K562 (cell line): ENCODE measurements around the gene DDT. TPM values are rescaled to one million over a fixed set of nuclear protein-coding genes. Genes with fewer than 3 reads are reported as not detected.

Experiments used
- ATAC-seq: fragments of 200-7000 bp; cut with Tn5 transposase; 3 replicates; pipeline ENCODE4 v1.9.1; 2020; ENCODE audit warnings: moderate library complexity
- BruUV-seq: library from RNA; stranded (reverse); fragments of 400-500 nt; replicated peaks from 2 replicates; lab custom pipeline; 2021; lab: Mats Ljungman, UMichigan
- CTCF ChIA-PET: fragments of 300-600 bp; formaldehyde crosslinking; extraction: SDS; loops from one replicate; lab custom pipeline; 2021; ENCODE audit warnings: low intra/inter-chr PET ratio; lab: Yijun Ruan, JAX
- POLR2A ChIA-PET: fragments of 300-600, 350-650 bp; sonication (Branson Sonifier 250); formaldehyde crosslinking; extraction: SDS; loops from one replicate; lab custom pipeline; 2021; ENCODE audit warnings: antibody characterized with exemption, inconsistent platforms; lab: Yijun Ruan, JAX
- DNase-seq, 4 experiments: peaks; one replicate each; pipeline versions ENCODE4 v3.0.0 to v3.0.0-alpha.2; 2011 to 2018; ENCODE audit warnings: low spot score in 3 of 4, mixed read lengths in 3 of 4; ENCODE audit errors: extremely low read depth in 1 of 4
- FAIRE-seq: peaks from 2 replicates; lab custom pipeline; 2011; peaks lifted over from hg19 to GRCh38; lab: Jason Lieb, UNC
- H2AFZ ChIP-seq: 2 replicates; pipeline ENCODE4 v1.6.0; 2011; ENCODE audit warnings: low read depth, low read length, control low read depth, inconsistent platforms
- H3K27ac ChIP-seq: fragments of 200-600 bp; 3 replicates; pipeline ENCODE4 v1.8.0; 2011; ENCODE audit warnings: low read depth, mild to moderate bottlenecking, control low read depth, inconsistent platforms, low read length, moderate library complexity, mixed read lengths; ENCODE audit errors: extremely low read depth
- H3K27me3 ChIP-seq, 2 experiments: fragments of 300-600 bp in 1 of 2; 2 replicates in 1 of 2; 3 replicates in 1 of 2; pipeline versions ENCODE4 v1.6.0 to v1.8.0; 2011; ENCODE audit warnings: inconsistent platforms in 2 of 2, low read length in 2 of 2, mild to moderate bottlenecking in 1 of 2, mixed read lengths in 1 of 2, moderate library complexity in 1 of 2; ENCODE audit not compliant: control insufficient read depth in 2 of 2, insufficient read depth in 2 of 2
- H3K36me3 ChIP-seq: fragments of 300-600 bp; 3 replicates; pipeline ENCODE4 v1.8.0; 2011; ENCODE audit warnings: mild to moderate bottlenecking, low read length, inconsistent platforms; ENCODE audit not compliant: control insufficient read depth, insufficient read depth
- H3K4me1 ChIP-seq, 2 experiments: fragments of 200-600 bp in 1 of 2; replicated peaks in 1 of 2; 2 replicates in 1 of 2; 3 replicates in 1 of 2; pipeline versions ENCODE4 v1.5.1 to v1.8.0; 2011; ENCODE audit warnings: inconsistent platforms in 2 of 2, low read length in 2 of 2, mild to moderate bottlenecking in 1 of 2, mixed read lengths in 1 of 2, moderate library complexity in 1 of 2; ENCODE audit not compliant: control insufficient read depth in 2 of 2, insufficient read depth in 2 of 2
- H3K4me2 ChIP-seq: 2 replicates; pipeline ENCODE4 v1.6.1; 2011; ENCODE audit warnings: low read length, control low read depth, inconsistent platforms, mixed read lengths; ENCODE audit not compliant: insufficient read depth
- H3K4me3 ChIP-seq: fragments of 200-600 bp; sonication (generic), shearing (Covaris generic); 2 replicates; pipeline ENCODE4 v1.5.1; 2016; ENCODE audit warnings: control low read depth, inconsistent platforms
- H3K79me2 ChIP-seq: fragments of 200-600 bp; 3 replicates; pipeline ENCODE4 v1.8.0; 2011; ENCODE audit warnings: low read length, inconsistent platforms; ENCODE audit not compliant: control insufficient read depth, insufficient read depth
- H3K9ac ChIP-seq, 2 experiments: 2 replicates each; pipeline versions ENCODE4 v1.6.0 to v1.6.1; 2011; ENCODE audit warnings: low read depth in 2 of 2, low read length in 2 of 2, control low read depth in 1 of 2, inconsistent platforms in 1 of 2, mild to moderate bottlenecking in 1 of 2, mixed read lengths in 1 of 2; ENCODE audit not compliant: insufficient read depth in 1 of 2
- H3K9me1 ChIP-seq: one replicate; pipeline ENCODE4 v1.6.0; 2011; ENCODE audit warnings: inconsistent platforms, mild to moderate bottlenecking, low read length, moderate library complexity; ENCODE audit not compliant: control insufficient read depth, insufficient read depth
- H3K9me3 ChIP-seq: replicated peaks from 2 replicates; pipeline ENCODE4 v1.5.1; 2011; ENCODE audit warnings: low read depth, low read length, inconsistent platforms; ENCODE audit not compliant: control insufficient read depth, insufficient read depth
- H4K20me1 ChIP-seq: replicated peaks from 2 replicates; pipeline ENCODE4 v1.6.1; 2011; ENCODE audit warnings: low read length, inconsistent platforms, mixed read lengths; ENCODE audit not compliant: control insufficient read depth, insufficient read depth
- CXXC5 ChIP-seq: fragments of 250-450 bp; sonication (Bioruptor Pico); IDR thresholded peaks from 2 replicates; pipeline ENCODE4 v1.8.0; 2022; ENCODE audit warnings: inconsistent platforms, mild to moderate bottlenecking, moderate library complexity
- DACH1 ChIP-seq: fragments of 450-650 bp; IDR thresholded peaks from 2 replicates; pipeline ENCODE4 v1.6.1; 2018; ENCODE audit not compliant: partially characterized antibody
- JUN ChIP-seq, 2 experiments: sonication (generic) in 1 of 2; formaldehyde crosslinking in 1 of 2; IDR thresholded peaks; 2 replicates each; pipeline versions ENCODE4 v1.6.1 to v1.8.0; 2012 to 2022; ENCODE audit warnings: borderline replicate concordance in 2 of 2, mild to moderate bottlenecking in 2 of 2, improper control_type of control experiment in 1 of 2, low read depth in 1 of 2, low read length in 1 of 2, missing genetic modification reagents in 1 of 2
- KLF13 ChIP-seq: fragments of 450-650 bp; IDR thresholded peaks from 2 replicates; pipeline ENCODE4 v1.6.1; 2016; ENCODE audit warnings: missing genetic modification characterization, low read depth, mild to moderate bottlenecking, missing compliant biosample characterization, moderate library complexity, borderline replicate concordance
- NBN ChIP-seq: fragments of 450-650 bp; IDR thresholded peaks from 2 replicates; pipeline ENCODE4 v1.6.1; 2016; ENCODE audit warnings: low read depth, mild to moderate bottlenecking
- RBM17 ChIP-seq: fragments of 200-400 bp; formaldehyde crosslinking; IDR thresholded peaks from 2 replicates; pipeline ENCODE4 v1.6.1; 2017; ENCODE audit warnings: low read depth, mild to moderate bottlenecking, low read length, borderline replicate concordance
- SMARCA5 ChIP-seq: fragments of 450-650 bp; IDR thresholded peaks from 2 replicates; pipeline ENCODE4 v1.6.1; 2016
- SMARCE1 ChIP-seq: fragments of 450-650 bp; IDR thresholded peaks from 2 replicates; pipeline ENCODE4 v1.7.1; 2016; ENCODE audit warnings: mild to moderate bottlenecking
- ZC3H8 ChIP-seq: fragments of 450-650 bp; IDR thresholded peaks from 2 replicates; pipeline ENCODE4 v1.6.1; 2017
- ZNF121 ChIP-seq: sonication (generic); formaldehyde crosslinking; conservative IDR thresholded peaks from 2 replicates; pipeline ENCODE4 v1.8.0; 2022; ENCODE audit warnings: missing genetic modification reagents
- ZNF77 ChIP-seq: fragments of 250-450 bp; sonication (Bioruptor Pico); IDR thresholded peaks from 2 replicates; pipeline ENCODE4 v1.5.0; 2020
- WGBS: fragments of 100-300 bp; shearing (Covaris generic); methylation state at CpG from one replicate; pipeline ENCODE4 v1.1.6; 2016; ENCODE audit warnings: low coverage, mixed read lengths; ENCODE audit not compliant: insufficient coverage; ENCODE audit errors: missing lambda C conversion rate; 5-methylcytosine and 5-hydroxymethylcytosine counted together
- in situ Hi-C: fragments of 300-500 bp; cut with MboI; formaldehyde crosslinking; loops from 4 replicates; pipeline ENCODE4 v1.15.0; 2018; ENCODE audit warnings: inconsistent platforms, mixed read lengths
- intact Hi-C: fragments of 100-400 bp; cut with micrococcal nuclease; formaldehyde crosslinking; loops from 2 replicates; pipeline ENCODE4 v1.14.2; 2022
- polyA plus RNA-seq, 8 experiments: library from polyadenylated mRNA; depleted of rRNA in 4 of 8; stranded (reverse) in 5 of 8; unstranded in 3 of 8; fragments of >200 nt; fragmentation: Nextera tagmentation in 2 of 8; fragmentation: Illumina TruSeq in 1 of 8; extraction: Ambion mirVana in 2 of 8; extraction: Trizol in 1 of 8; gene quantifications; 2 replicates each; pipeline versions ENCODE4 v1.2.1 to v1.2.3, GENCODE V29; 2011 to 2014; ENCODE audit warnings: inconsistent platforms in 1 of 8, missing spikeins in 1 of 8
- total RNA-seq, 7 experiments: library from RNA; depleted of rRNA in 6 of 7; stranded (reverse); fragments of >200 nt in 6 of 7; fragmentation: Illumina TruSeq in 2 of 7; extraction: Trizol in 2 of 7; gene quantifications; 2 replicates each; pipeline versions ENCODE4 v1.2.1 to v1.2.3, GENCODE V29; 2011 to 2021; ENCODE audit warnings: low replicate concordance in 1 of 7
- TF ChIP-seq, protein P1 (sequence below), 2 experiments: fragments of 450-650 bp in 1 of 2; sonication (generic) in 1 of 2; formaldehyde crosslinking in 1 of 2; IDR thresholded peaks in 1 of 2; conservative IDR thresholded peaks in 1 of 2; 2 replicates each; pipeline versions ENCODE4 v1.6.1 to v1.8.1; 2016 to 2023; ENCODE audit warnings: mild to moderate bottlenecking in 2 of 2, moderate library complexity in 2 of 2, inconsistent platforms in 1 of 2, missing genetic modification reagents in 1 of 2
- TF ChIP-seq, protein P2 (sequence below): fragments of 250-450 bp; sonication (Bioruptor Pico); IDR thresholded peaks from 2 replicates; pipeline ENCODE4 v1.5.1; 2021; ENCODE audit warnings: mild to moderate bottlenecking

DDT gene
- total and polyA plus RNA-seq, 9 of the 15 experiments (the other 6 are each of a cell fraction or from before 2014, with no cell fraction given): 24.0 to 209 (median 63.2) TPM

DNA sequence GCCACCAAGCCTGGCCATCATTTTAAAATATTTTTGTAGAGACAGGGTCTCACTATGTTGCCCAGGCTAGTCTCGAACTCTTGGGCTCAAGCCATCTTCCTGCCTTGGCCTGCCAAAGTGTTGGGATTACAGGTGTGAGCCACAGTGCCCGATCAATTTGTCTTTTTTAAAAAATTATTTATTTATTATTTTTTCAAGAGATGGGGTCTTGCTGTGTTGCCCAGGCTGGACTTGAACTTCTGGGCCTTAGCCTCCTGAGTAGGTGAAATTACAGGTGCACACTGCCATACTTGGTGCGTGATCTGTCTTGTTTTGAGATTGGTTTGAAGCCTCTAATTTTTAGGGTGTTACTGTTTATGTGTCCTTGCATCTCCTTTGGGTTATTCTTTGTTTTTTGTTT, 47.1 kb upstream of the DDT start (continued):
- no peak for TF ChIP-seq JUN (IDR thresholded peaks at IDR 0.05; ENCODE audit: borderline replicate concordance, low read depth, low read length)
- no peak for TF ChIP-seq JUN (CRISPR knock-in tag; IDR thresholded peaks at IDR 0.05; ENCODE audit: borderline replicate concordance)
- peak; percentile 85 for TF ChIP-seq ZNF121

DNA sequence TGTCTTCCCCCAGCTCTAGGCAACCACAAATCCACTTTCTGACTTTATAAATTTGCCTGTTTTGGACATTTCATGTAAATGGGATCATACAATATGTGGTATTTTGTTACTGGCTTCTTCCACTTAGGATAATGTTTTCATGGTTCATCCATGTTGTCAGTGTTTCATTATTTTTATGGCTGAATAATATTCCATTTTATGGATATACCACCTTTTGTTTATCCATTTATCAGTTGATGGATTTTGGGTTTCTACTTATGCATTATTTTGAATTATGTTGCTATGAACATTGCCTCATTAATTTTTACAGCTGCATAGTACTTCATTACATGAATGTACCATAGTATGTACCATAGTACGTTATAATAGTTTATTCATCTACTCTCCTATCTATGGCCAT, 41.9 kb upstream of the DDT start:
- no peaks in the 10 kb centered on the region for H3K9me1 ChIP-seq
- peaks cover 14% of the 10 kb centered on the region; the same call in 2 of the 3 replicates for H3K36me3 ChIP-seq
- no peak overlapping the region for H2AFZ ChIP-seq
- in situ Hi-C loops (no loop called here), intact Hi-C loops (no loop called here)
- no peaks in the 10 kb centered on the region for H4K20me1 ChIP-seq
- no peaks in the 10 kb centered on the region for H3K9me3 ChIP-seq
- FAIRE-seq (no peak), DNase-seq (no peak), ATAC-seq (no peak)
- no peak overlapping the region for H3K27ac ChIP-seq
- peaks cover 2 to 5% of the 10 kb centered on the region in 2 experiments; a peak in 3 of 5 replicates for H3K4me1 ChIP-seq
- no TSS peak for BruUV-seq
- 94% methylated on average over 1 of the region's 1 CpG for WGBS
- H3K4me3 ChIP-seq: no peak overlapping the region
- no peaks in the 10 kb centered on the region for H3K27me3 ChIP-seq
- no peak overlapping the region for H3K9ac ChIP-seq
- ChIA-PET POLR2A (interaction anchor here (0.9 kb wide), 1 partner anchor 10 kb away, joined by 3 read pairs; no protein-coding TSS in a partner anchor), CTCF (no interaction called here)
- no peak for TF ChIP-seq ZC3H8
- H3K79me2 ChIP-seq: peaks cover 90% of the 10 kb centered on the region
- no peak overlapping the region for H3K4me2 ChIP-seq

DNA sequence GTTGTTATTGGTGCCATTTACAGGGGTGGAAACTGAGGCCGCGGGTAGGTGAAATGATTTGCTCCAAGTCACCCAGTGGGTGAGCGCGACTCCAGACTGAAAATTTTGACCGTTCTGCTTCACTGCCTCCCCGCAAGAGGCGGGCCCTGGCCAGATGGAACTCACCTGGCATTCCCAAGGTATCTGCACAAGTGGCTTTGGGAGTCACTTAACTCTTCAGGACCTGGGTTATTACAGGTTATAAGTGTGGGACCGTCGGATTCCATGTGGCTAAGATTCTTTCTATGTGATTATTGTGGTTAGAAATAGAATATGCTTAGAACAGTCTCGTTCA, 37.5 kb upstream of the DDT start:
- H4K20me1 ChIP-seq: no peaks in the 10 kb centered on the region
- H3K4me3 ChIP-seq: peak overlapping the region; percentile 79
- H2AFZ ChIP-seq: peak overlapping the region; percentile 72
- ATAC-seq (peak; percentile 10), DNase-seq (no peak), FAIRE-seq (no peak)
- peaks cover 54% of the 10 kb centered on the region for H3K79me2 ChIP-seq
- no peaks in the 10 kb centered on the region for H3K27me3 ChIP-seq
- in situ Hi-C loops (no loop called here), intact Hi-C loops (no loop called here)
- BruUV-seq: no TSS peak
- no peaks in the 10 kb centered on the region for H3K9me1 ChIP-seq
- peak overlapping the region; percentile 59 for H3K27ac ChIP-seq
- peaks cover 5% of the 10 kb centered on the region; the same call in 1 of the 3 replicates for H3K36me3 ChIP-seq
- peak overlapping the region; percentile 66 to 93 for H3K9ac ChIP-seq
- WGBS: 2% methylated on average over 10 of the region's 10 CpGs
- ChIA-PET CTCF (no interaction called here), POLR2A (no interaction called here)
- H3K4me1 ChIP-seq: peaks cover 9 to 23% of the 10 kb centered on the region in 2 experiments; a peak in 4 of 5 replicates
- H3K4me2 ChIP-seq: peak overlapping the region; percentile 95
- H3K9me3 ChIP-seq: peaks cover 3% of the 10 kb centered on the region; the same call in 1 of the 2 replicates
- no peak for TF ChIP-seq SMARCA5
- TF ChIP-seq, protein P1, sequence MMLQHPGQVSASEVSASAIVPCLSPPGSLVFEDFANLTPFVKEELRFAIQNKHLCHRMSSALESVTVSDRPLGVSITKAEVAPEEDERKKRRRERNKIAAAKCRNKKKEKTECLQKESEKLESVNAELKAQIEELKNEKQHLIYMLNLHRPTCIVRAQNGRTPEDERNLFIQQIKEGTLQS (IDR thresholded peaks at IDR 0.05): no peak
- TF ChIP-seq, protein P1 (CRISPR knock-in tag; conservative IDR thresholded peaks at IDR 0.05): no peak
- TF ChIP-seq RBM17: no peak
- no peak for TF ChIP-seq NBN
- TF ChIP-seq DACH1: no peak
- TF ChIP-seq CXXC5: no peak
- no peak for TF ChIP-seq KLF13 (tag)
- TF ChIP-seq, protein P2, sequence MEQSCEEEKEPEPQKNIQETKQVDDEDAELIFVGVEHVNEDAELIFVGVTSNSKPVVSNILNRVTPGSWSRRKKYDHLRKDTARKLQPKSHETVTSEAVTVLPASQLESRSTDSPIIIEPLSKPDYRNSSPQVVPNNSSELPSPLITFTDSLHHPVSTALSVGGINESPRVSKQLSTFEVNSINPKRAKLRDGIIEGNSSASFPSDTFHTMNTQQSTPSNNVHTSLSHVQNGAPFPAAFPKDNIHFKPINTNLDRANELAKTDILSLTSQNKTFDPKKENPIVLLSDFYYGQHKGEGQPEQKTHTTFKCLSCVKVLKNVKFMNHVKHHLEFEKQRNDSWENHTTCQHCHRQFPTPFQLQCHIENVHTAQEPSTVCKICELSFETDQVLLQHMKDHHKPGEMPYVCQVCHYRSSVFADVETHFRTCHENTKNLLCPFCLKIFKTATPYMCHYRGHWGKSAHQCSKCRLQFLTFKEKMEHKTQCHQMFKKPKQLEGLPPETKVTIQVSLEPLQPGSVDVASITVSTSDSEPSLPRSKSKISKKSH (CRISPR knock-in tag): no peak
- 0 out of 2 replicates have a peak, but pooled peaks have one; percentile 23 for TF ChIP-seq SMARCE1
- TF ChIP-seq ZNF77 (CRISPR knock-in tag): no peak
